Natural killer cell (primary cell): ENCODE measurements around the gene MIER2. TPM values are rescaled to one million over a fixed set of nuclear protein-coding genes. Genes with fewer than 3 reads are reported as not detected.
A peak's percentile ranks its signal among the peaks of the same experiment; 100 is the strongest.

Source experiments
- ATAC-seq, 3 donors: fragments of 150-1000 bp in 2 of 3; fragments of 200-7000 bp in 1 of 3; cut with Tn5 transposase; 1 replicate in 1 of 3; 2 replicates in 2 of 3; pipeline ENCODE4 v1.10.0; 2021; ENCODE audit warnings: mild to moderate bottlenecking in 2 of 3, moderate library complexity in 2 of 3
- DNase-seq, 2 donors: peaks; one replicate each; pipeline versions ENCODE4 v3.0.0 to v3.0.0-alpha.2; 2013 to 2021; ENCODE audit warnings: mixed read lengths in 1 of 2
- H3K27ac ChIP-seq: one replicate; pipeline ENCODE4 v1.5.1; 2013; ENCODE audit warnings: mild to moderate bottlenecking, low read length
- H3K27me3 ChIP-seq: one replicate; pipeline ENCODE4 v1.6.1; 2013; ENCODE audit warnings: low read length; ENCODE audit not compliant: control insufficient read depth, insufficient read depth
- H3K36me3 ChIP-seq: one replicate; pipeline ENCODE4 v1.6.1; 2013; ENCODE audit warnings: low read length; ENCODE audit not compliant: control insufficient read depth, insufficient read depth
- H3K4me1 ChIP-seq: one replicate; pipeline ENCODE4 v1.6.1; 2013; ENCODE audit warnings: low read length; ENCODE audit not compliant: control insufficient read depth, insufficient read depth
- H3K4me3 ChIP-seq: one replicate; pipeline ENCODE4 v1.5.1; 2013; ENCODE audit warnings: low read length
- H3K9me3 ChIP-seq: one replicate; pipeline ENCODE4 v1.6.1; 2013; ENCODE audit warnings: low read length; ENCODE audit not compliant: control insufficient read depth, insufficient read depth
- H3K27ac Mint-ChIP-seq, 2 donors: one replicate each; pipeline ENCODE4 v1.8.0; 2022; ENCODE audit warnings: mild to moderate bottlenecking in 2 of 2, mixed read lengths in 2 of 2, moderate library complexity in 1 of 2
- H3K27me3 Mint-ChIP-seq, 2 donors: one replicate each; pipeline ENCODE4 v1.8.0; 2022; ENCODE audit warnings: low read depth in 2 of 2, mixed read lengths in 2 of 2
- H3K36me3 Mint-ChIP-seq: one replicate; pipeline ENCODE4 v1.8.0; 2022; ENCODE audit warnings: mixed read lengths
- H3K4me1 Mint-ChIP-seq, 2 donors: one replicate each; pipeline ENCODE4 v1.8.0; 2022; ENCODE audit warnings: mixed read lengths in 2 of 2
- H3K4me3 Mint-ChIP-seq: one replicate; pipeline ENCODE4 v1.8.0; 2022; ENCODE audit warnings: mild to moderate bottlenecking, moderate library complexity, mixed read lengths
- H3K9me3 Mint-ChIP-seq, 2 donors: one replicate each; pipeline ENCODE4 v1.8.0; 2022; ENCODE audit warnings: mixed read lengths in 2 of 2
- whole genome bisulfite sequencing: methylation state at CpG from one replicate; pipeline ENCODE4 v1.1.7; 2013; ENCODE audit warnings: missing lambda C conversion rate; ENCODE audit not compliant: insufficient coverage; 5-methylcytosine and 5-hydroxymethylcytosine counted together
- intact Hi-C: fragments of 100-400 bp; cut with micrococcal nuclease; formaldehyde crosslinking; loops from one replicate; pipeline ENCODE4 v1.14.2; 2022
- total RNA-seq, 4 donors: library from RNA; stranded (reverse); fragments of 120-200 nt in 1 of 4; gene quantifications; one replicate each; pipeline versions ENCODE4 v1.2.3 to v1.2.4, GENCODE V29; 2013 to 2022
- TF ChIP-seq, protein P1 (sequence below): fragments of 200-600 bp; IDR thresholded peaks from one replicate; pipeline ENCODE4 v1.8.0; 2022; ENCODE audit warnings: antibody characterized with exemption

The MIER2 gene
- total RNA-seq, 3 donors from 2014 or later (not counting 1 experiment from before 2014, with no cell fraction given) = 14.8 to 17.7 (median 15.4) TPM

DNA sequence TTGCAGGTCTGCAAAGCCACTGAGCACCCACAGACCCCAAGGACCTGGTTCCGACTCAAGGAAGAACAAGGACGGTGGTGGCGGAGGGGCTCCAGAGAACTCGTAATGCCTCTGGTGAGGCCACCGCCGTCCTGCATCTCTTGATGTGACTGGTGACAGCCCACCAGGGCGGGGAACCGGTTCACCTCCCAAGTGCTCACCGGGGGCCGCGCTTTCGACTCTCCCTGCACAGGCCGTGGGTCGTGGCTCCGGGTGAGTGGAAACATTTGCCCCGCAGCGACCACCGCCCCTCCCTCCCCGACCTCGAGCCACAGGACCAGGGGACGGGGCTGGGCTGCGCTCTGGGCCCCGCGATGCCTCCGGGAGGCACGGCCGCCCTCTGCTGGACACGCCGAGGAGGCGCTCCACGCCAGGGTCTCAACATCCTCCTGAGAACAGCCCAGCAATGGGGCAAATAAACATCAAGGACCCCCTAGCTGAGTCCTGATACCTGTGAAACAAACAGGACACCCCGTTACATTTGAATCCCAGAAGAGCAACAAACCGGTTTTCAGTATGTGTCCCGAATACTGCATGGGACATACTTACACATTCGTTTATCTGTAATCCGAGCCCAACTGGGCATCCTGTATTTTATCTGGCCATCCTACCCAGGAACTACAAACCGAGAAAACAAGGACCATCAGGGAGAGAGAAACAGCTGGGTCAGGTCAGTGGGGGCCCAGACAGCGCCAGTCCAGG, 49.5 kb downstream of the MIER2 start:
- intact Hi-C loops = no loop called here
- Histone ChIP-seq H3K27me3 (peaks cover 26% of the 10 kb centered on the region), H3K4me3 (no peak overlapping the region), H3K27ac (no peak overlapping the region), H3K4me1 (peaks cover 18% of the 10 kb centered on the region), H3K36me3 (no peaks in the 10 kb centered on the region), H3K9me3 (no peaks in the 10 kb centered on the region)
- H3K9me3 Mint-ChIP-seq = no peaks in the 10 kb centered on the region
- ATAC-seq (peak; percentile 46 to 72 (median 61)), DNase-seq (peak; percentile 51 to 58)
- TF ChIP-seq, protein P1, sequence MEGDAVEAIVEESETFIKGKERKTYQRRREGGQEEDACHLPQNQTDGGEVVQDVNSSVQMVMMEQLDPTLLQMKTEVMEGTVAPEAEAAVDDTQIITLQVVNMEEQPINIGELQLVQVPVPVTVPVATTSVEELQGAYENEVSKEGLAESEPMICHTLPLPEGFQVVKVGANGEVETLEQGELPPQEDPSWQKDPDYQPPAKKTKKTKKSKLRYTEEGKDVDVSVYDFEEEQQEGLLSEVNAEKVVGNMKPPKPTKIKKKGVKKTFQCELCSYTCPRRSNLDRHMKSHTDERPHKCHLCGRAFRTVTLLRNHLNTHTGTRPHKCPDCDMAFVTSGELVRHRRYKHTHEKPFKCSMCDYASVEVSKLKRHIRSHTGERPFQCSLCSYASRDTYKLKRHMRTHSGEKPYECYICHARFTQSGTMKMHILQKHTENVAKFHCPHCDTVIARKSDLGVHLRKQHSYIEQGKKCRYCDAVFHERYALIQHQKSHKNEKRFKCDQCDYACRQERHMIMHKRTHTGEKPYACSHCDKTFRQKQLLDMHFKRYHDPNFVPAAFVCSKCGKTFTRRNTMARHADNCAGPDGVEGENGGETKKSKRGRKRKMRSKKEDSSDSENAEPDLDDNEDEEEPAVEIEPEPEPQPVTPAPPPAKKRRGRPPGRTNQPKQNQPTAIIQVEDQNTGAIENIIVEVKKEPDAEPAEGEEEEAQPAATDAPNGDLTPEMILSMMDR = peak; percentile 73
- H3K36me3 Mint-ChIP-seq = no peaks in the 10 kb centered on the region
- peaks cover 14 to 29% of the 10 kb centered on the region in 2 donors for H3K27me3 Mint-ChIP-seq
- peaks cover 0 to 18% of the 10 kb centered on the region in 2 donors for H3K4me1 Mint-ChIP-seq
- peak overlapping the region in 1 of 2 donors; percentile 31 for H3K27ac Mint-ChIP-seq
- 15% methylated on average over 38 of the region's 38 CpGs for WGBS
- H3K4me3 Mint-ChIP-seq = no peak overlapping the region

DNA sequence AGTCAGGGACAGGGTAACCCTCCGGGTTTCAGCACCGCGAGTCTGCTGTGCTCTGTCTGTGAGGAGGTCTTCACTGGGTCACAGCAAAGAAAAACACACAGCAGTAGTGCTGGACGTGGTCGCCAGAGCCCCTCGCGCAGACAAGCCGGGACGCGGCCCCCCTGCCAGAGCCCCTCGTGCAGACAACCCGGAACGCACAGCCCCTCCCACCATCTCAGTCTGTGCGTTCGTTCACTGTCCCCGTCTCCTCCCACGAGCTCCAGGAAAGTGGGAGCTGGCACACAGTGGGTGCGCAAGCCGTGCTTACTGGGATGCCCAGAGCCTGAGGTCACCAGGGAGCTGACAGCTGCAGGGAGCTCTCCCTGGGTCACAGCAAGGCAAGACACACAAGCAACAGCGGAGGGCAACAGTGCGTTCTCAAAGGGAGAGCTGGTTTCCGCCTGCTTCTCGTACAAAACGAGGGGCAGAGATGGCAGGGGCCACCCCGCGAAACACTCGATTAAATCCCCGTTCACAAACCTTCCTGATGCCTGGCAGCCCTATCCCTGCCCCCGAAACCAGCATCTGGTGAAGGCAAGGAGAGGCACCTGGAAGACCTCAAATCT, 50.2 kb downstream of the MIER2 start:
- 13% methylated on average over 29 of the region's 29 CpGs for WGBS
- Histone ChIP-seq H3K4me3 (no peak overlapping the region), H3K36me3 (no peaks in the 10 kb centered on the region), H3K9me3 (no peaks in the 10 kb centered on the region), H3K4me1 (peaks cover 23% of the 10 kb centered on the region), H3K27me3 (peaks cover 26% of the 10 kb centered on the region), H3K27ac (no peak overlapping the region)
- Mint-ChIP-seq H3K9me3 (no peaks in the 10 kb centered on the region), H3K36me3 (no peaks in the 10 kb centered on the region), H3K4me3 (no peak overlapping the region), H3K27ac (peak overlapping the region in 1 of 2 donors; percentile 31), H3K27me3 (peaks cover 14 to 29% of the 10 kb centered on the region in 2 donors), H3K4me1 (peaks cover 0 to 21% of the 10 kb centered on the region in 2 donors)
- ATAC-seq (no peak), DNase-seq (no peak)
- TF ChIP-seq, protein P1 = no peak
- intact Hi-C loops = no loop called here

DNA sequence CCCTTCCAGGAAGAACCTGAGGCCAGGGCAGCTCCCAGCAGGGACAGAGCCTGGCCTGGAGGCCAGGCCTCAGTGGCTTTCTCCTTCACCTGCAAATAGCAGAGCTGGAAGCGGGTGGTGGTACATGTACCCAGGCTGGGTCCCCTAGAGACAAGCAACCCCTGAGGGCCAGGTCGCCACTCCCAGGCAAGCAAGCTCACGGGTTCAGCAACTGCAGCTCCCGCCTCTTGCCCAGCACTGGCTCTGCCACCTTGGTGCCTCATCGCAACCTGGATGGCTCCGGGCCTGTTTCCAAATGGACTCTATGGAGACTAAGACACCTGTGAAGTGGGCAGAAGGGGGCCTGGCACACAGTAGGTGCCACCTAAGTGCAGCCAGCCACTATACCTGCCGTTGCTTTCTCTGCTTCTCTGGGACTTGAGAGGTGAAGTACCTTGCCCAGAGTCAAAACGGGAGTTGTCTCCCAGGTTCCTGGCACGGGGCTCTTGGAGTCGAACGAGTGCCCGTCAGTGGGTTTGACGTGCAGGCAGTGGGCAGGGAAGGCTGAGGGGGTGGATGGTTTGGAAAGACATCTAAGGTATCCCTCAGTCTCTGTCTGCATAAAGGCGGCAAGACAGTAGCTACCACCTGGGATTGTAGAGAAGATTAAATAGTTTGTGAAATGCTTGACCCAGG, 51.0 kb downstream of the MIER2 start:
- DNase-seq = no peak
- Histone ChIP-seq H3K27me3 (peaks cover 27% of the 10 kb centered on the region), H3K27ac (no peak overlapping the region), H3K36me3 (no peaks in the 10 kb centered on the region), H3K4me1 (peaks cover 23% of the 10 kb centered on the region), H3K9me3 (no peaks in the 10 kb centered on the region), H3K4me3 (no peak overlapping the region)
- Mint-ChIP-seq H3K4me3 (no peak overlapping the region), H3K9me3 (no peaks in the 10 kb centered on the region), H3K36me3 (no peaks in the 10 kb centered on the region), H3K4me1 (peaks cover 0 to 21% of the 10 kb centered on the region in 2 donors), H3K27me3 (peaks cover 14 to 29% of the 10 kb centered on the region in 2 donors), H3K27ac (no peak overlapping the region)
- TF ChIP-seq, protein P1 = no peak
- intact Hi-C loops = no loop called here
- ATAC-seq = no peak
- WGBS = 87% methylated on average over 14 of the region's 14 CpGs
